ENCODE measurements around the gene LIN9.
A peak's percentile ranks its signal among the peaks of the same experiment; 100 is the strongest.
"Not testable (repeated sequence)": the region's sequence is repeated elsewhere in the genome, so short reads cannot be mapped to it uniquely, and the experiment has no call there.

Gene LIN9

GRCh38 chr1:226203655-226204054, 105.3 kb downstream of the LIN9 start:
- Histone ChIP-seq H3K4me1 (ENCODE audit: control insufficient read depth, insufficient read depth, low read length) (peaks cover 3% of the 10 kb centered on the region), H3K36me3 (ENCODE audit: control insufficient read depth, insufficient read depth, low read length) (no peaks in the 10 kb centered on the region), H3K4me3 (ENCODE audit: low read depth, low read length) (no peak overlapping the region), H3K9me3 (ENCODE audit: control insufficient read depth, insufficient read depth, low read length) (no peaks in the 10 kb centered on the region), H3K9ac (ENCODE audit: low read depth, low read length) (no peak overlapping the region), H3K27me3 (ENCODE audit: control insufficient read depth, insufficient read depth, low read length) (no peaks in the 10 kb centered on the region)

- H3K36me3 ChIP-seq (ENCODE audit: control insufficient read depth, insufficient read depth, low read length): no peaks in the 10 kb centered on the region
- no peaks in the 10 kb centered on the region for H3K9me3 ChIP-seq (ENCODE audit: control insufficient read depth, insufficient read depth, low read length)
- peaks cover 3% of the 10 kb centered on the region for H3K4me1 ChIP-seq (ENCODE audit: control insufficient read depth, insufficient read depth, low read length)
- no peak overlapping the region for H3K4me3 ChIP-seq (ENCODE audit: low read depth, low read length)
- H3K9ac ChIP-seq (ENCODE audit: low read depth, low read length): no peak overlapping the region
- H3K27me3 ChIP-seq (ENCODE audit: control insufficient read depth, insufficient read depth, low read length): no peaks in the 10 kb centered on the region
These were observed 105.7 kb downstream of the LIN9 start for GRCh38 chr1:226203240-226203639.

- not testable (repeated sequence) for H3K4me1 ChIP-seq (ENCODE audit: control insufficient read depth, insufficient read depth, low read length); H3K4me3 ChIP-seq (ENCODE audit: low read depth, low read length); H3K36me3 ChIP-seq (ENCODE audit: control insufficient read depth, insufficient read depth, low read length); H3K9ac ChIP-seq (ENCODE audit: low read depth, low read length); H3K9me3 ChIP-seq (ENCODE audit: control insufficient read depth, insufficient read depth, low read length); H3K27me3 ChIP-seq (ENCODE audit: control insufficient read depth, insufficient read depth, low read length)
These were observed 106.3 kb downstream of the LIN9 start for GRCh38 chr1:226202666-226203065.

- Histone ChIP-seq H3K9ac (ENCODE audit: low read depth, low read length) (no peak overlapping the region), H3K4me1 (ENCODE audit: control insufficient read depth, insufficient read depth, low read length) (peaks cover 3% of the 10 kb centered on the region), H3K27me3 (ENCODE audit: control insufficient read depth, insufficient read depth, low read length) (no peaks in the 10 kb centered on the region), H3K36me3 (ENCODE audit: control insufficient read depth, insufficient read depth, low read length) (no peaks in the 10 kb centered on the region), H3K9me3 (ENCODE audit: control insufficient read depth, insufficient read depth, low read length) (no peaks in the 10 kb centered on the region), H3K4me3 (ENCODE audit: low read depth, low read length) (no peak overlapping the region)
These were observed 106.7 kb downstream of the LIN9 start for GRCh38 chr1:226202246-226202645.

- H3K27me3 ChIP-seq (ENCODE audit: control insufficient read depth, insufficient read depth, low read length): no peaks in the 10 kb centered on the region
- no peaks in the 10 kb centered on the region for H3K9me3 ChIP-seq (ENCODE audit: control insufficient read depth, insufficient read depth, low read length)
- no peak overlapping the region for H3K9ac ChIP-seq (ENCODE audit: low read depth, low read length)
- peaks cover 3% of the 10 kb centered on the region for H3K4me1 ChIP-seq (ENCODE audit: control insufficient read depth, insufficient read depth, low read length)
- H3K36me3 ChIP-seq (ENCODE audit: control insufficient read depth, insufficient read depth, low read length): no peaks in the 10 kb centered on the region
- H3K4me3 ChIP-seq (ENCODE audit: low read depth, low read length): no peak overlapping the region
These were observed 107.9 kb downstream of the LIN9 start for GRCh38 chr1:226201029-226201593.

- H3K36me3 ChIP-seq (ENCODE audit: control insufficient read depth, insufficient read depth, low read length): no peaks in the 10 kb centered on the region
- peaks cover 3% of the 10 kb centered on the region for H3K4me1 ChIP-seq (ENCODE audit: control insufficient read depth, insufficient read depth, low read length)
- no peak overlapping the region for H3K4me3 ChIP-seq (ENCODE audit: low read depth, low read length)
- H3K9ac ChIP-seq (ENCODE audit: low read depth, low read length): no peak overlapping the region
- H3K27me3 ChIP-seq (ENCODE audit: control insufficient read depth, insufficient read depth, low read length): no peaks in the 10 kb centered on the region
- no peaks in the 10 kb centered on the region for H3K9me3 ChIP-seq (ENCODE audit: control insufficient read depth, insufficient read depth, low read length)
These were observed 109.0 kb downstream of the LIN9 start for GRCh38 chr1:226199971-226200370.

- Histone ChIP-seq H3K36me3 (ENCODE audit: control insufficient read depth, insufficient read depth, low read length) (no peaks in the 10 kb centered on the region), H3K4me3 (ENCODE audit: low read depth, low read length) (no peak overlapping the region), H3K27me3 (ENCODE audit: control insufficient read depth, insufficient read depth, low read length) (no peaks in the 10 kb centered on the region), H3K4me1 (ENCODE audit: control insufficient read depth, insufficient read depth, low read length) (no peaks in the 10 kb centered on the region), H3K9ac (ENCODE audit: low read depth, low read length) (no peak overlapping the region), H3K9me3 (ENCODE audit: control insufficient read depth, insufficient read depth, low read length) (no peaks in the 10 kb centered on the region)
These were observed 113.8 kb downstream of the LIN9 start for GRCh38 chr1:226195144-226195543.

GRCh38 chr1:226187380-226187779, 121.6 kb downstream of the LIN9 start:
- Histone ChIP-seq H3K9ac (ENCODE audit: low read depth, low read length) (no peak overlapping the region), H3K4me1 (ENCODE audit: control insufficient read depth, insufficient read depth, low read length) (peaks cover 7% of the 10 kb centered on the region), H3K4me3 (ENCODE audit: low read depth, low read length) (peak overlapping the region; percentile 90), H3K27me3 (ENCODE audit: control insufficient read depth, insufficient read depth, low read length) (no peaks in the 10 kb centered on the region), H3K9me3 (ENCODE audit: control insufficient read depth, insufficient read depth, low read length) (no peaks in the 10 kb centered on the region), H3K36me3 (ENCODE audit: control insufficient read depth, insufficient read depth, low read length) (peaks cover 4% of the 10 kb centered on the region)

- Histone ChIP-seq H3K9ac (ENCODE audit: low read depth, low read length) (no peak overlapping the region), H3K4me1 (ENCODE audit: control insufficient read depth, insufficient read depth, low read length) (peaks cover 7% of the 10 kb centered on the region), H3K4me3 (ENCODE audit: low read depth, low read length) (peak overlapping the region; percentile 90), H3K36me3 (ENCODE audit: control insufficient read depth, insufficient read depth, low read length) (peaks cover 4% of the 10 kb centered on the region), H3K27me3 (ENCODE audit: control insufficient read depth, insufficient read depth, low read length) (no peaks in the 10 kb centered on the region), H3K9me3 (ENCODE audit: control insufficient read depth, insufficient read depth, low read length) (no peaks in the 10 kb centered on the region)
These were observed 122.0 kb downstream of the LIN9 start for GRCh38 chr1:226187019-226187322.

- Histone ChIP-seq H3K9me3 (ENCODE audit: control insufficient read depth, insufficient read depth, low read length) (no peaks in the 10 kb centered on the region), H3K9ac (ENCODE audit: low read depth, low read length) (peak within 1 kb of the TSS; percentile 57), H3K36me3 (ENCODE audit: control insufficient read depth, insufficient read depth, low read length) (peaks cover 4% of the 10 kb centered on the region), H3K4me1 (ENCODE audit: control insufficient read depth, insufficient read depth, low read length) (peaks cover 7% of the 10 kb centered on the region), H3K4me3 (ENCODE audit: low read depth, low read length) (peak within 1 kb of the TSS; percentile 90), H3K27me3 (ENCODE audit: control insufficient read depth, insufficient read depth, low read length) (no peaks in the 10 kb centered on the region)
These were observed 122.6 kb downstream of the LIN9 start, which contains the start of gene ACBD3 for GRCh38 chr1:226186124-226187018. TSS of gene ACBD3 (minus strand) at chr1:226186741. CDS start at chr1:226186675, 66 bp downstream.

GRCh38 chr1:226185141-226186036, 123.6 kb downstream of the LIN9 start:
- peak overlapping the region; percentile 90 for H3K4me3 ChIP-seq (ENCODE audit: low read depth, low read length)
- peaks cover 7% of the 10 kb centered on the region for H3K4me1 ChIP-seq (ENCODE audit: control insufficient read depth, insufficient read depth, low read length)
- H3K9ac ChIP-seq (ENCODE audit: low read depth, low read length): peak overlapping the region; percentile 57
- H3K36me3 ChIP-seq (ENCODE audit: control insufficient read depth, insufficient read depth, low read length): peaks cover 4% of the 10 kb centered on the region
- no peaks in the 10 kb centered on the region for H3K27me3 ChIP-seq (ENCODE audit: control insufficient read depth, insufficient read depth, low read length)
- H3K9me3 ChIP-seq (ENCODE audit: control insufficient read depth, insufficient read depth, low read length): no peaks in the 10 kb centered on the region

Measured in iPS-15b (cell line).